HG03064 (cell line): ENCODE measurements around the gene PSD2.

Experiments
- ATAC-seq: cut with Tn5 transposase; IDR thresholded peaks from one replicate; pipeline ENCODE4 v1.9.1; 2021; ENCODE audit warnings: low read depth; ENCODE audit not compliant: unreplicated experiment

Gene PSD2

GRCh38 chr5:139763280-139763929 is 32.2 kb upstream of the PSD2 start:
- no peak for ATAC-seq

DNA sequence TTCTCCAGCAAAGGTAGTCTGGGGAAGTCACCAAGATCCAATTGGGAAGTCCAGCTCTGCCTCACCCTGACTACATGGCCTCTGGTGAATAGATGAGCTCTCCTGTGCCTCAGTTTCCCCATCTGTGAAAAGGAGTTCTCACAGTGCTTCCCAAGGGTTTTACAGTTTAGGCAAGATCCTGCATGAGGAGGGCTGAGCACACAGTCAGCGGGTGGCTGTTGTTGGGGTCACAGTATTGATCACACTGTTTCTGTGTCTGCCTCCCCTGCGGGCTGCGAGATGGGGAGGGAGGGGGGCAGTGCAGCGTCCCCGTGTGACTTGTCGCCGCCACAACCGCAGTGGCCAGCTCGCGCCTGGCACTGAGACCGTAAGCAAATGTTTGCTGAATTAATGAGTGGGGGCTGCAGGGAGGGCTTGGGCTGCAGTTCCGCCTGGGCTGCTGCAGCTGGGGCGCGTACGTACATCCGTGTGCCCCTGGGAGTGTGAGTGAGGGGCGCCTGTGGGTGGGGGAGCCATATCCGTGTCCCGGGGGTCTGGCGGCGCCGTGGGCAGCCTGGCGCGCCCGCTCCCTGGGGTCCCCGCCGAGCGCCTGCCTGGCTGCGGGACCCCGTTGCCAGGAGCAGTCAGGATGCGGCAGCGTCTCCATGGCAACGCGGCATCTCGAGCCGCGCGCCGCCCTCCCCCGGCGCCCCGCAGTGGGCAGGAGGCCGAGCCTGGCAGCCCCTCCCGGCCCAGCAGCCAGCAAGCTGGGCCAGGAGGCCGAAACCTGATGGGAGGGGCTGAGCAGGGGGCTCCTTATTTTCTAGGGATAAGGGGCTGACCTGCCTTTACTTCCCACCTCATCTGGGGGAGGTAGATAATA is 31.4 kb upstream of the PSD2 start:
- no peak for ATAC-seq

DNA sequence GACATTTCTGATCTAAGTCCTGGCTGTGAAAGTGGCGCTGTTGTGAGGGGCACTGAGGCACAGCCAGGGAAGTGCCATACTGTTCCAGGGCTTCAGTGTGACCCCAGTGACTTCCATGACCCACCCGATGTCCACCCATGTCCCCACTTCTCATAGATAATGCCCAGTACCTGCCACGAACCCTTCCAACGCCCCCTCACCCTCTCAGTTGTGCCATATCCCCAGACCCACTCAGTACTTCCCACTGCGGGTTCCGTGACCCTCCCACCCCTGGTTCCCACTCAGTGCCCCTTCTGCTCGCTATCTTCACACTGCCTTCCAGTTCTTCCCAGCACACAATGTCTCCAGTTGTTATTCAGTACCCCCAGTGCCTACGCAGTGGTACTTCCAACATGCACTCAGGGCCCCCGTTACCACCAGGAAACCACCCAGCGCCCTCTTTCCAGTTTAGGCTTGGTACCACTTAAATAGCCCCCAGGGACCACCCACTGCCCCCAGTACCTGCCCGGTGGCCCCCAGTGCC is 30.7 kb upstream of the PSD2 start:
- no peak for ATAC-seq

GRCh38 chr5:139765409-139766217 is 30.0 kb upstream of the PSD2 start:
- ATAC-seq: peak; percentile 71

DNA sequence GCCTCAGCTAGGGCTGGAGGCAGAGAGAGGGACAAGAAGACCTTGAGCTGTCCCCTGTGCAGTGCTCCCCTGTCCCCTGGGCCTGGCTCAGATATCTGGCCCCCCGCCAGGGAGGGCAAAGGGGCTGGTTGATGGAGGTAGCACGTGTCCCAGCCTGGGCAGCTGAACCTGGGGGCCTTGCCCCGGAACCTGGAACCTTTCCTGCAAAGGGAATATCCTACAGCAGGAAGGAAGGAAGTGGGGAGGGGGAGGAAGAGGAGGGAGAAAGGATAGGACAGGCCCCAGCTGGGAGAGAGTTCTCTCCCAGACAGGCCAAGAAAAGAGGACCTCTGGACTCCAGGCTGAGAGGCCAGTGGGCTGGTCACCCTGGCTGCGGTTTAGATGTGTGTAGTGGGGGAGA is 27.6 kb upstream of the PSD2 start:
- no peak for ATAC-seq

- ATAC-seq: no peak
These were observed 26.7 kb upstream of the PSD2 start for GRCh38 chr5:139768807-139769465.

DNA sequence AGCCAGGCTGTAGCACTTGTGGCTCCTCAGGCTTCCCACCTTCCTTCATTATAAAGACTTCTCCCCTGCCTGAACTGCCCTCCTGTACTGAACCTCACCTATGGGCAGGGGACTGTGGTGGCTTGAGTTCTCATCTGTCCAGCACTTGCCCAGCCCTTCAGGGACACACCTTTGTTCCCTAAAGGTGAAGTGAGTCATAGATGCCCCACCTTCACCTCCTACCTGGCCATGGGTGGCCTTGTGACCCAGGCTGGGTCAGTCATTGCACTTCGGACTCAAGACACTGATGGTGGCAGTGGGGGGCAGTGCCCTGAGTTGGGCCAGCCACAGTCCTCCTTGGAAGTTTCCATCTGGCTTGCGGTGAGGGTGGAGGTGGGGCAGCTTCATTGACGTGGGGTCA is 26.1 kb upstream of the PSD2 start:
- no peak for ATAC-seq

DNA sequence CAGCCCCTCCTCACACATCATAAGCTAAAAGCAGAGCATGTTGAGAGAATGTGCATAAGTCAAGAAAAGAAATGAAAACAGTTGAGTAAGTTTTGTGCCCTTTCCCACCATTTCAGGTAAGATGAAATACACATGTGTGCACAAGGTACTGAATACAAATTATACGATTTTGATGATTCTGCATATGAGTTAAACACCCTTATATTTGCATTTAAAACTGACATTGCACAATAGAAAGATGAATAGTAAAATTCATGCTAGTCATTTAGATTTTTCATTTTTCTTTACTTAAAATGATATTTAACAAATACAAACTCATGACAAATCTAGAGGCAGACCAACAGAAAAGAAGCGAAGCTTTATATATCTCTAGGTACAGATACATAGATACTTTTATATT is 24.9 kb upstream of the PSD2 start:
- no peak for ATAC-seq

- ATAC-seq: no peak
These were observed 23.4 kb upstream of the PSD2 start for GRCh38 chr5:139772089-139772791.

DNA sequence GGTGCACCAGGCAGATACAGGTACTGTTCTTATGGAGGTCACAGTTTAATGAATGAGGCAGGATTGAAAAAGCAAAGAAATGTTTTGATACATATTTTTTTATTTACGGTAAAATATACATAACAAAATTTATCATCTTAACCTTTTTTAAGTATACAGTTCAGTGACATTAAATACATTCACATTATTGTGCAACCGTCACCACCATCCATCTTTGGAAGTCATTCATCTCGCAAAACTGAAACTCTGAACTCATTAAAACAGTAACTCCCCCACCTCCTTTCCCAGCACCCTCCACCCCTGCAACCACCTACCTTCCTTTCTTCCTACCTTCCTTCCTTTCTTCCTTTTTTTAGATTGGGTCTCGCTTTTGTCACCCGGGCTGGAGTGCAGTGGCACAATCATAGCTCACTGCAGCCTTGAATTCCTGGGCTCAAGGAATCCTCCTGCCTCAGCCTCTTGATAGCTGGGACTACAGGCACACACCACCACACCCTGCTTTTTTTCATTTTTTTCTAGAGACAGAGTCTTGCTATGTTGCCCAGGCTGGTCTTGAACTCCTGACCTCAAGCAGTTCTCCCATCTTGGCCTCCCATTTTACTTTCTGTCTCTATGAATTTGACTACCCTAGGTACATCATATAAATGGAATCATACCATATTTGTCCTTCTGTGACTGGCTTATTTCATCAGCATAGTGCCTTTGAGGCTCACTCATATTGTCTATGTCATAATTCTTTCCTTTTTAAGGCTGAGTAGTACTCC is 22.5 kb upstream of the PSD2 start:
- no peak for ATAC-seq

- no peak for ATAC-seq
These were observed 20.5 kb upstream of the PSD2 start for GRCh38 chr5:139774980-139775661.

DNA sequence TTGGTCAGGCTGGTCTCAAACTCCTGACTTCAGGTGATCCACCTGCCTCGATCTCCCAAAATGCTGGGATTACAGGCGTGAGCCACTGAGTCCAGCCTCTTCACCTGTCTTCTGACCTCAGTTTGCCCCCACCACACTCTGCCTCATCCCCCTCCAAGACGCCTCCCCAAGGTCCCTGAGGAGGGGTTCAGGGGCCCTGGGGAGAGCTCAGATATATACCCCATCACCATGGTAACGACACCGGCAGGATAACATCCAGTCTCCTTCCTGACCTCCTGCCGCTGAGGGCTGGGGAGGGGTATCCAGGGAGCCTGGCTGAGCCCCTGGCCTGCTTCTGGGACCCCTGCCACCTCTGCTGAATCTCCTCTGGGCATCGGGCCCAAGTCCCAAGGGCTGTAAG is 19.7 kb upstream of the PSD2 start:
- no peak for ATAC-seq

GRCh38 chr5:139776861-139777260 is 18.7 kb upstream of the PSD2 start:
- no peak for ATAC-seq

- no peak for ATAC-seq
These were observed 12.1 kb upstream of the PSD2 start for GRCh38 chr5:139783436-139783965.

GRCh38 chr5:139784488-139784887 is 11.1 kb upstream of the PSD2 start:
- no peak for ATAC-seq

DNA sequence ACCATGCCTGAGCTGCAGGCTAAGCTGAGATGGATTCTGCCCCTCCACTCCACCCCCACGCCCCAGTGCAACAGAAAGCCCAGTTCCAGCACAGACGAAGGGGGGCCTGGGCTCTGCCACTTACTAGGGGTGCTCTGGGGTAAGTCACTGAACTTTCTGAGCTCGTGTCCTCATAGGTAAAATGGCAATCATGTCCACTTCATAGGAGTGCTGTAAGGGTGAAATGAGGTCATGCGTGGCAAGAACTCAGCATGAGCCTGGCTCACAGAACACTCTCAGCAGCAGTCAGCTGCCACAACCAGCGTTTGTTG is 8.4 kb upstream of the PSD2 start:
- no peak for ATAC-seq

GRCh38 chr5:139787568-139788293 is 7.9 kb upstream of the PSD2 start:
- ATAC-seq: peak; percentile 84
